Dermis microvascular lymphatic vessel endothelial cell (primary cell): ENCODE measurements around the gene PABPN1L. TPM values are rescaled to one million over a fixed set of nuclear protein-coding genes. Genes with fewer than 3 reads are reported as not detected.
A peak's percentile ranks its signal among the peaks of the same experiment; 100 is the strongest.

Source experiments
- DNase-seq, 2 donors: peaks; one replicate each; pipeline versions ENCODE4 v3.0.0 to v3.0.0-alpha.2; 2010; ENCODE audit warnings: low read depth in 2 of 2
- total RNA-seq: library from RNA; depleted of rRNA; stranded (reverse); fragments of >200 nt; gene quantifications from 2 replicates; pipeline ENCODE4 v1.2.1, GENCODE V29; 2014

PABPN1L gene
- total RNA-seq, 1 donor from 2014 or later: not detected

- no peak for DNase-seq
These were observed 18.3 kb upstream of the PABPN1L start for GRCh38 chr16:88884569-88885271.

DNA sequence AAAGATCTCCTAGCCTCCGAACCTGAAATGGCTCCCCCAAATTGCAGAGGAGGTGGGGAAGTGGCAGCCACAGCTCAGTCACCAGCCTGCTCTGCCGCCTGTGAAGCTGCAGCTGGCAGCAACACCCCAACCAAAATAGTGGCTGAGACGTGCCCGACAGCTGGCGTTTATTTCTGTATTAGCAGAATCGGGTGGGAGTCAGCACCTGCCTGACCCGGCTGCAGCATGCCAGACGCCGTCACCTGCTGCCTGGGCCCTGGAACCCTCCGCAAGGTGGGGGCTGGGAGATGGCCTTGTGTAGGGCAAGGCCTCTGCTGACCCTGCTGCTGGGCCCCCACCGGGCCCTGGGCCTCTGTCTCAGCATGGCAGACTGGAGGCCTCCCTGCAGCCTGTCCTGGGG is 17.5 kb upstream of the PABPN1L start:
- DNase-seq: no peak

GRCh38 chr16:88883117-88883895 is 16.8 kb upstream of the PABPN1L start:
- no peak for DNase-seq

DNA sequence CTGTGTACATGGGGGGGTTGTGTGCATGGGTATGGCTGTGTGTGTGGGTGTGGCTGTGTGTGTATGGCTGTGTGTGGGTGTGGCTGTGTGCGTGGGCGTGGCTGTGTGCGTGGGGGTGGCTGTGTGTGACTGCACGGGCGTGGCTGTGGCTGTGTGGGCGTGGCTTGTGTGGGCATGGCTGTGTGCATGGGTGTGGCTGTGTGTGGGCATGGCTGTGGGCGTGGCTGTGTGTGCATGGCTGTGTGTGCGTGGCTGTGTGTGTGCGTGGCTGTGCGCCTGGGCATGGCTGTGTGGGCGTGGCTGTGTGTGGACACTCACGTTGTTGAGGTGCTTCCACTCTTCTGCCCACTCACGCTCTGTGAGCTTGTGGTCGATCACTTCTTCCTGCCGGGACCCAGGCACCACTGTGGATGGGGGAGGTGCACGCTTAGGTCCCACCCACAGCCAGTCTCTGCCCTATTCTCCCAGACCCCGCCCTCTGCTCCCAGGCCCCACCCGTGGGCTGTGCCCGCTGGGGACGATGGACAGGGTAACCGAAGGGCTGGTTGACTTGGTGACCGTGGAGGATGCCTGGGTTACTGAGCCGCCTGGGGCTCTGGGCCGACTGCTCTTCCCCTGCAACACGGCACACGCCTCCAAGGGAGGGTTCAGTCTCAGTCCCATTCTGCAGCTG is 16.0 kb upstream of the PABPN1L start:
- peak in 1 of 2 donors; percentile 11 for DNase-seq

DNA sequence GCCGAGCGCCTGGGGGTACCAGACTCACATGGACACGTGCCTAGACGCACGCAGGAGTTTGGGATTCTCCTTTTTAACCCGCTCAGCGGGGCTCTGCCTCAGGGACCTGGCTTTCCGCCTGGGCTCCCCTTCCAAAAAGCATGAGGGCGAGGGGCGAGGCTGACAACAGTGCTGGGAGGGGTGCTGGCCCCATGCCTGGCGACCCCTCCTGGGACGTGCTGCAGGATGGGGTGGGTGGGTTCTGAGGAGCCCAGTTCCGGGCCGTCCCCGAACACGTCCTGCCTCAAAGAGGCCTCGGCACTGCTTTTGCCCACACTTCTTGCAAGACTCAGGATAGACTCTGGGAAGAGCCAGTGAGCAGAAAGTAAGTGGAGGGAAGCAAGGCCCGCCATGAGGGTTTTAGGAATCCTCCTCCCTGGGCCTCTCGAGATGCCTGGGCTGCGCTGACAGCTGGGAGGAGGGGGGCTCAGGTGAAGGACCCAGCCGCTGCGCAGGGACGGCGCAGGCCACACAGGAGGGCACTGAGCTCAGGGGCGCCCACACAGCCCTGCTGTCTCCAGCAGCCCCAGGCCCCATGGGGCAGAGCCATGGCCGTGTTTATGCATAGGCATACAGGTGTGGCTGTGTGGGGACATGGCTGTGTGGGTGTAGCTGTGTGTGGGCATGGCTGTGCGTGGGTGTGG is 15.4 kb upstream of the PABPN1L start:
- DNase-seq: no peak

DNA sequence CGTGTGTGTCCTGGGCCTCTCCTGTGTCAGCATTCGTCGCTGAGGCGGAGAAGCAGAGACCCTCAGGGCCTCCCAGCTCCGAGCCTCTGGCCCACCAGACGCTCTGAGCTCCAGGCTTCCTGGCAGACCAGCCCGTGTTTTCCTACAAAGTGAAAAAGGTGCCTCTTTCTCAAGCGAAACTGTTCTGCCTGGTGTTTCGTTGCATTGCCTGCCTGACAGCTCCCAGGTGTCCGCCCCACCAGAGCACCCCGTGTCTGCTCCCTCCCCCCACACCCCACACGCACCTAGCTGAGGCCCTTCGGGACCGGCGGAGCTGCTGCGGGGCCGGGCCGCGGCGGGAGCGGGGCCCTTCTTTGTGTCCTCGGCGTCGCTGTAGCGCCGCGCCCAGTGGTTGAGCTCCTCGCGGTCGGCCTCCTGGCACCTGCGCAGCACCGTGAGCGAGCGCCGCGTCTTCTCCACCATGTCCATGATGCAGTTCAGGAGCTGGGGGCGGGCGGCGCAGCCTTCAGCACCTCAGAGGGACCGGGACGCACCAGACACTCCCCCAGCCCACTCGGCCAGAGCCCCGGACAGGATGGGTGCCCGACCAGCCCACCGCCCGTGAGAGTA is 14.7 kb upstream of the PABPN1L start:
- DNase-seq: no peak

DNA sequence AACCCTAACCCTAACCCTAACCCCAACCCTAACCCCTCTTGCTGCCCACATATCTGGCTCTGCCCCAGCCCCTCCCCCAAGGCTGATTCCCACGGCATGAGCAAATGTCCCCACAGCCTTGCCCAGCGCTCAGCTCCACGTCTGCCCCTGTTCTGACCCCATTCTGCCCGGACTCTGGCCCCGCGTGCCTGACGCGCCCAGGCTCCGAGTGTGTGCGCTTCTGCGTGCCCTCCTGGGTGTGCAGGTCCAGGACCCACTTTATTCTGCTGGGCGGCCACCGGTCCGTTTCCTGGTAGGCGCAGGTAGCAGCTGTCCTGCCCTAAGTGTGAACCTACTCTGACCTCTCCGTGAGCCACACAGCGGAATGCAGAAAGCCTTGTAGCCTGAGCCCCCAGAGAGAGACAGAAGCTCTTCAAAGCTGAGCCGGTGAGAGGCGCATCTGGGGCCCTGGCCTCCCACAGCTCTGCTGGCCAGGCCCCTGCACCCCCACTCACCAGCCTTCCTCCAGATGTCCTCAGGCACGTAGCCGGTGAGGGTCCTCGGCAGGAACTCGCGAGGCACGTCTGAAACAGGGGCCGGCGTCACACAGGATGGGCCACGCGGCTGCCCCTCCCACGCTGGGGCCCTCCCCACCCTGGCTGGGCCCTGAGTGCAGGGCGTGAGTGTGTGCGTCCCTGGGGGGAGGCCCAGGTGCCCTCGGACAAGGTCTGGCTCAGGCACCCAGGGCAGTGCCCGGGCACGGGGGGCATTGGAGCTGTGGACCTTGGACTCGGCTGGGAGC is 14.0 kb upstream of the PABPN1L start:
- DNase-seq: no peak

GRCh38 chr16:88879788-88880055 is 13.3 kb upstream of the PABPN1L start:
- no peak for DNase-seq

DNA sequence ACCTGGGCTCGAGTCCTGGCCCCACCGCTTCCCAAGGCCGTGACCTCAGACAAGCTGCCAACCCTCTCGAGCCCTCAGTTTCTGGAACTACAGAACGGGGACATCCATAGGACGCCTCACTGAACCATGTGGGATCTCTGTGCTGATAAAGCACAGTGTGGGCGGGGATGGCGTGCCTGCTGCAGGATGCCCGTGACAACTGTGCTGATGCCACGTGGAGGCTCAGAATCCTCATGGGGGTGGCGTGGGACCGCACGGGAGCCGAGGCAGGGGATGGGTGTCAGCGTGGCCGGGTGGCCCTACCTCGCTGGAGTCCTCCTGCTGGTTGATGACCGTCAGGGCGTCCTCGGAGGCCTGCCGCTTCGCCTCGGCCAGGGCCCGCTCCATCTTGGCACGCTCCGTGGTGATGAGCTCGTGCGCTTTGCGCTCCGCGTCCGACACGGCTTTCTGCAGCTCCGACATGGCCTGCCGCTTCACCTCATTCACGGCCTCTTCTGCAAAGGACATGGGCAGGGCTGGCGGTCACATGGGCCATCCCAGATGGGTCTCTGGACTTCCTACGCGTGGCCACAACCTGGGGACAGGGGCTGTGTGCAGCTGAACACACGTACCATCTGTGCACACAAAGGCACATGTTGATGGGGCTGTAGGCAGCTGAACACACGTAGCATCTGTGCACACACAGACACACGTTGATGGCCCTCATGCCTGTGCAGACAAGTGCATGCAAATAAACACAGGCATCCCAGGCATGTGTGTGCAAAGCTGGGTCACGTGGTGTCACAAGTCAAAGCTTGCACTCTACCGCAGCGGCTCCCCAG is 12.7 kb upstream of the PABPN1L start:
- no peak for DNase-seq

DNA sequence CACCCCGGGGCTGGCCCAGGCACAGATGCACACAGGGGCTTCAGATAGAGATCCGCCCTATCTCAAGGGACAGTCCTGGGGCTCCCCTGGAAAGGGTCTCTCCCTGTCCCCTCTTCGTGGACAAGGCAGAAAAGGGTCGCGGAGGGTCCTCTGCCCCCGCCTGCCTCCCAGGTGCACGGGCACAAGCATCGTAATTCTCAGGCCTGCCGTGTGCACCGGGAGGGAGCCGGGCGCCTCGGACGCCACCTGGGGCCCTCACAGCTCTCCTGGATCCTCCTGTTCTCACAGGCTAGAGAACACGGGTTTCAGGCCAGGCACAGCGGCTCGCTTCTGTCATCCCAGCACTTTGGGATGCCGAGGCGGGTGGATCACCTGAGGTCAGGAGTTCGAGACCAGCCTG is 11.9 kb upstream of the PABPN1L start:
- no peak for DNase-seq

GRCh38 chr16:88877564-88878289 is 11.3 kb upstream of the PABPN1L start:
- DNase-seq: no peak

GRCh38 chr16:88876942-88877526 is 10.6 kb upstream of the PABPN1L start:
- no peak for DNase-seq

DNA sequence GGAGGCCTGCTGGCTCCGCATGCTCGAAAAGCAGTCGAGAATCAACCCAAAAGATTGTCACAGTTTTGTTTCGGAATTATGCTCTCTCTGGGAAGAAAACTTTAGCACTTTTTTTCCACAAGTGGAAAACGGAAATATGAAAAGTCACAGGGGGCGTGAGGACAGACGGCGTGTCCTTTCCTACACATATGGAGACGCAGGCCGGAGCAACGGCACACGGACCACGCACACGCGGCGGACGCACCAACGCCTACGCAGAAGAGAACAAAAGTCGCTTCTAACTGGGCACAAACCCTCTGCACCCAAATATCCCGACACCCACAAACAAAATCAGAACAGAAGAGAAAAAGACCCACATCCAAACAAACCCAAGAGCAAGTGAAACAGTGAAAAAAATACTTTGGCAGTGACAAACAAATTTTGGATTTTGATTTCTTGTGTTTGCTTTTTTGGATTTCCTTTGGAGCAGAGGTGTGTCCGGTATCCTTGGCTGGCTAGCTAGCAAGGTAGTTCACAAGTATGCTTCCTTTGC is 9.3 kb upstream of the PABPN1L start:
- no peak for DNase-seq

DNA sequence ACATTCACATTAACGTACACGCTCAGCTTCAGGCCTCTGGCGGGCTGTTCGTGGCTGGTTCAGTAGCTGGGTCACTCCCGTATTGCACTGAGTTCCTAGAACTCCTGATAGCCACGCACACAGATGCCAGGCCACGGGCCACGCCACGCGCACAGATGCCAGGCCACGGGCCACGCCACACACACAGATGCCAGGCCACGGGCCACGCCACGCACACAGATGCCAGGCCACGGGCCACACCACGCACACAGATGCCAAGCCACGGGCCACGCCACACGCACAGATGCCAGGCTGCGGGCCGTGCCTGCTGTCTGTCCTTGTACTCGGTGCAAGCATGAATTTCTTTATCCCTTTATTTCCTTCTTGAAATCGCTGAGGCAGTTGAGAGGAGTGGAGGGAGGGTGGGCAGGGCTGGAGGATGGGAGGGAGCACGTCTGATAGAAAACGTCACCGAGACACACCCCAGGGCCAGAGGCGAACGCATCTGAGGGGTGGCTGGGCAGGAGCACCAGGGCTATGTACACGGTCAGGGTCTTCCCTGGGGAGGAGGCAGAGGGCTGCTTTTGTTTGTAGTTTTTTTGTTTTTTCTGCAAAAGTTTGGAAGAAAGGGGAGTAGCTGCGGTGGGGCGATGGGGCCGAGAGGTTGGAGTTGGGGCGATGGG is 8.6 kb upstream of the PABPN1L start:
- no peak for DNase-seq

GRCh38 chr16:88872650-88873331 is 6.3 kb upstream of the PABPN1L start:
- no peak for DNase-seq

- DNase-seq: no peak
These were observed 5.4 kb upstream of the PABPN1L start for GRCh38 chr16:88871730-88872416.

DNA sequence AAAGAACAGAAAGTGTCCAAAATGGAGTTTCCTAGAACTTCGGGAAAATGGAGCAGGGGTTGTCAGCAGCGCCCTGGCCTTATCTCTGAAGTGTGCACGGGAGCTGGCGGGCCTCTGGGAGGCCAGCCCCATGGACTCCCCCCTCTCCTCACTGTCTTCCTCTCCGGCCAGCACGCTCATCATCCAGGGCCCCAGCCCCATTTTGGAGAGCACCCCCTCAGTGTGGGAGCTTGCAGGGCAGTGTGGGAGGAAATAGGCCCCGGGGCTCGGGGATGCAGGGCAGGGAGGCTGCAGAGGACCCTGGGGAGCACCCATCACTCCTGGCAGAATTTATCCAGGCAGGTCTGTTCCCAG is 4.9 kb upstream of the PABPN1L start:
- no peak for DNase-seq
